HepG2 (cell line): ENCODE data around the gene PRDM10. TPM values are rescaled to one million over a fixed set of nuclear protein-coding genes. Genes with fewer than 3 reads are reported as not detected.

Experiments
- ATAC-seq: fragments of 200-7000 bp; cut with Tn5 transposase; 3 replicates; pipeline ENCODE4 v1.9.1; 2020; ENCODE audit warnings: mild to moderate bottlenecking, moderate library complexity
- BruUV-seq: library from RNA; stranded (reverse); fragments of 400-500 nt; replicated peaks from 2 replicates; lab custom pipeline; 2021; lab: Mats Ljungman, UMichigan
- CTCF ChIA-PET: fragments of 300-600 bp; formaldehyde crosslinking; extraction: SDS; loops from one replicate; lab custom pipeline; 2021; ENCODE audit warnings: low total read pairs, inconsistent platforms, low intra/inter-chr PET ratio; lab: Yijun Ruan, JAX
- POLR2A ChIA-PET: fragments of 350-600 bp; sonication (Branson Sonifier 250); formaldehyde crosslinking; loops from one replicate; lab custom pipeline; 2020; ENCODE audit warnings: antibody characterized with exemption, inconsistent platforms; lab: Yijun Ruan, JAX
- DNase-seq: peaks from one replicate; pipeline ENCODE4 v3.0.0-alpha.2; 2015; ENCODE audit warnings: low spot score
- FAIRE-seq: peaks from 3 replicates; lab custom pipeline; 2011; peaks lifted over from hg19 to GRCh38; lab: Jason Lieb, UNC
- H2AFZ ChIP-seq: one replicate; pipeline ENCODE4 v1.6.1; 2011; ENCODE audit warnings: low read length, inconsistent platforms
- H3K27ac ChIP-seq: fragments of 300-600 bp; 3 replicates; pipeline ENCODE4 v1.8.0; 2011; ENCODE audit warnings: mixed run types, mild to moderate bottlenecking, mixed read lengths, low read length, inconsistent platforms; ENCODE audit not compliant: insufficient read depth; ENCODE audit errors: extremely low read length
- H3K27me3 ChIP-seq, 2 experiments: fragments of 200-600 bp in 1 of 2; 2 replicates in 1 of 2; 3 replicates in 1 of 2; pipeline versions ENCODE4 v1.6.0 to v1.8.0; 2011; ENCODE audit warnings: low read length in 2 of 2, mild to moderate bottlenecking in 2 of 2, moderate library complexity in 2 of 2, inconsistent platforms in 1 of 2; ENCODE audit not compliant: insufficient read depth in 2 of 2, control insufficient read depth in 1 of 2
- H3K36me3 ChIP-seq, 2 experiments: fragments of 200-600 bp in 1 of 2; replicated peaks in 1 of 2; 2 replicates in 1 of 2; 3 replicates in 1 of 2; pipeline versions ENCODE4 v1.5.1 to v1.8.0; 2011; ENCODE audit warnings: low read length in 2 of 2, inconsistent platforms in 1 of 2; ENCODE audit not compliant: insufficient read depth in 2 of 2, control insufficient read depth in 1 of 2
- H3K4me1 ChIP-seq: 2 replicates; pipeline ENCODE4 v1.5.1; 2012; ENCODE audit warnings: low read length, inconsistent platforms; ENCODE audit not compliant: insufficient read depth
- H3K4me2 ChIP-seq: 2 replicates; pipeline ENCODE4 v1.6.0; 2011; ENCODE audit warnings: low read depth, low read length, inconsistent platforms
- H3K4me3 ChIP-seq, 3 experiments: fragments of 200-600 bp in 1 of 3; sonication (generic), shearing (Covaris generic) in 1 of 3; replicated peaks in 1 of 3; 2 replicates each; pipeline ENCODE4 v1.5.1; 2011 to 2016; ENCODE audit warnings: low read length in 3 of 3, inconsistent platforms in 2 of 3, low read depth in 2 of 3, mild to moderate bottlenecking in 2 of 3, control low read depth in 1 of 3, mixed read lengths in 1 of 3; ENCODE audit not compliant: insufficient read depth in 1 of 3
- H3K79me2 ChIP-seq: one replicate; pipeline ENCODE4 v1.6.1; 2011; ENCODE audit warnings: low read length, inconsistent platforms; ENCODE audit not compliant: insufficient read depth
- H3K9ac ChIP-seq: 2 replicates; pipeline ENCODE4 v1.6.0; 2011; ENCODE audit warnings: mild to moderate bottlenecking, low read depth, low read length, inconsistent platforms; ENCODE audit not compliant: insufficient read depth
- H3K9me3 ChIP-seq: 2 replicates; pipeline ENCODE4 v1.5.1; 2012; ENCODE audit warnings: mild to moderate bottlenecking, low read length
- H4K20me1 ChIP-seq: 2 replicates; pipeline ENCODE4 v1.6.0; 2011; ENCODE audit warnings: inconsistent platforms, mild to moderate bottlenecking, low read length, moderate library complexity; ENCODE audit not compliant: insufficient read depth
- CEBPB ChIP-seq: IDR thresholded peaks from 2 replicates; pipeline ENCODE4 v1.6.1; 2011; ENCODE audit warnings: low read depth, low read length, improper control_type of control experiment, borderline replicate concordance
- CEBPG ChIP-seq: IDR thresholded peaks from 2 replicates; pipeline ENCODE4 v1.6.1; 2016
- GATAD2A ChIP-seq: IDR thresholded peaks from 2 replicates; pipeline ENCODE4 v1.6.1; 2016
- GPBP1L1 ChIP-seq: sonication (generic); formaldehyde crosslinking; IDR thresholded peaks from 2 replicates; pipeline ENCODE4 v1.5.0; 2020; ENCODE audit warnings: mild to moderate bottlenecking, missing genetic modification reagents
- HHEX ChIP-seq: IDR thresholded peaks from 2 replicates; pipeline ENCODE4 v1.6.1; 2016; ENCODE audit warnings: control low read depth
- POLR2AphosphoS5 ChIP-seq: IDR thresholded peaks from 2 replicates; pipeline ENCODE4 v1.6.1; 2012; ENCODE audit warnings: low read depth, low read length
- TEF ChIP-seq: sonication (generic); formaldehyde crosslinking; IDR thresholded peaks from 2 replicates; pipeline ENCODE4 v1.5.0; 2020; ENCODE audit warnings: missing genetic modification reagents
- ZBTB33 ChIP-seq: sonication (generic); formaldehyde crosslinking; IDR thresholded peaks from 2 replicates; pipeline ENCODE4 v1.4.0; 2020; ENCODE audit warnings: missing genetic modification reagents
- ZBTB38 ChIP-seq: sonication (generic); formaldehyde crosslinking; IDR thresholded peaks from 2 replicates; pipeline ENCODE4 v1.5.1; 2020; ENCODE audit warnings: mild to moderate bottlenecking, missing genetic modification reagents
- whole genome bisulfite sequencing: methylation state at CpG from one replicate; pipeline ENCODE4 v1.1.6; 2017; ENCODE audit warnings: low lambda C conversion rate; 5-methylcytosine and 5-hydroxymethylcytosine counted together
- in situ Hi-C: cut with HindIII; loops from 2 replicates; pipeline ENCODE4 v1.10.0; 2017; ENCODE audit warnings: low pct_unique_long_range_greater_than_20kb; ENCODE audit not compliant: extremely low pct_ligation_motif_present
- intact Hi-C: fragments of 100-400 bp; cut with micrococcal nuclease; formaldehyde crosslinking; loops from one replicate; pipeline ENCODE4 v1.10.0; 2022; ENCODE audit not compliant: unreplicated experiment
- polyA plus RNA-seq, 8 experiments: library from polyadenylated mRNA; depleted of rRNA in 3 of 8; stranded (reverse) in 7 of 8; unstranded in 1 of 8; fragments of >200 nt; fragmentation: Illumina TruSeq in 4 of 8; extraction: Trizol in 4 of 8; gene quantifications; 2 replicates each; pipeline versions ENCODE4 v1.2.1 to v1.2.3, GENCODE V29; 2011 to 2016; ENCODE audit warnings: low read depth in 4 of 8, missing spikeins in 1 of 8, mixed read lengths in 1 of 8; ENCODE audit not compliant: insufficient read depth in 1 of 8
- total RNA-seq, 5 experiments: library from RNA; depleted of rRNA; stranded (reverse); fragments of >200 nt; fragmentation: Illumina TruSeq; extraction: Trizol; gene quantifications; 2 replicates each; pipeline ENCODE4 v1.2.3, GENCODE V29; 2016; ENCODE audit warnings: low read depth in 1 of 5

Gene PRDM10
- total and polyA plus RNA-seq, 2 of the 13 experiments (the other 11 are each of a cell fraction or from before 2014, with no cell fraction given): 5.7 to 5.8 TPM

- Histone ChIP-seq H4K20me1 (no peaks in the 10 kb centered on the region), H3K4me2 (no peak overlapping the region), H3K79me2 (no peaks in the 10 kb centered on the region), H2AFZ (no peak overlapping the region), H3K4me3 (no peak overlapping the region), H3K9me3 (no peaks in the 10 kb centered on the region), H3K4me1 (peaks cover 35% of the 10 kb centered on the region), H3K27ac (no peak overlapping the region)
- CTCF ChIA-PET: no interaction called here
- no peak for ATAC-seq
- no peak for DNase-seq
- no peak for FAIRE-seq
- WGBS: 88% methylated on average over 15 of the region's 15 CpGs
- POLR2A ChIA-PET: no interaction called here
- TF ChIP-seq HHEX (CRISPR knock-in tag) (no peak), ZBTB38 (CRISPR knock-in tag) (0 out of 2 replicates have a peak, but pooled peaks have one; percentile 43), CEBPG (CRISPR knock-in tag) (peak; percentile 41; the same call in 1 of the 2 replicates), GPBP1L1 (CRISPR knock-in tag) (no peak), POLR2AphosphoS5 (0 out of 2 replicates have a peak, but pooled peaks have one; percentile 17), TEF (CRISPR knock-in tag) (0 out of 2 replicates have a peak, but pooled peaks have one; percentile 34), ZBTB33 (CRISPR knock-in tag) (0 out of 2 replicates have a peak, but pooled peaks have one; percentile 40), GATAD2A (CRISPR knock-in tag) (peak; percentile 41), CEBPB (peak; percentile 61; the same call in 1 of the 2 replicates)
- TF ChIP-seq, all 625 proteins: peak for 7
- Histone ChIP-seq H3K36me3 (peaks cover 9 to 33% of the 10 kb centered on the region in 2 experiments), H3K9ac (no peak overlapping the region), H3K27me3 (no peaks in the 10 kb centered on the region)
- intact Hi-C loops (loop anchor here (5.0 kb wide), 1 partner anchor 65 kb away; no protein-coding TSS in a partner anchor), in situ Hi-C loops (no loop called here)
- BruUV-seq: no TSS peak
These were observed 150.4 kb downstream of the PRDM10 start for GRCh38 chr11:129852125-129852740.

Other genes with a start within 250 kb of the PRDM10 start
- 17.3 and 29.1 TPM in 2 replicates for gene TMEM45B, start 187.0 kb downstream of the PRDM10 start, total RNA-seq (2016; rRNA removed; fragmentation: Illumina TruSeq; extraction: Trizol)
- gene TMEM45B, start 187.0 kb downstream of the PRDM10 start, polyA plus RNA-seq (2011; rRNA removed): 181 and 248 TPM in 2 replicates
- gene NFRKB, start 107.3 kb downstream of the PRDM10 start, total RNA-seq (2016; rRNA removed; fragmentation: Illumina TruSeq; extraction: Trizol): 17.9 and 22.9 TPM in 2 replicates
- 23.7 and 31.0 TPM in 2 replicates for gene NFRKB, start 107.3 kb downstream of the PRDM10 start, polyA plus RNA-seq (2011; rRNA removed)
- gene APLP2, start 67.1 kb upstream of the PRDM10 start, total RNA-seq (2016; rRNA removed; fragmentation: Illumina TruSeq; extraction: Trizol): 154 and 315 TPM in 2 replicates
- 591 and 594 TPM in 2 replicates for gene APLP2, start 67.1 kb upstream of the PRDM10 start, polyA plus RNA-seq (2011; rRNA removed)
- 0.69 and 1.4 TPM in 2 replicates for gene ST14, start 156.9 kb upstream of the PRDM10 start, total RNA-seq (2016; rRNA removed; fragmentation: Illumina TruSeq; extraction: Trizol)
- 0.88 and 1.1 TPM in 2 replicates for gene ST14, start 156.9 kb upstream of the PRDM10 start, polyA plus RNA-seq (2011; rRNA removed)